ENCODE data around the gene HES7.

The HES7 gene

DNA sequence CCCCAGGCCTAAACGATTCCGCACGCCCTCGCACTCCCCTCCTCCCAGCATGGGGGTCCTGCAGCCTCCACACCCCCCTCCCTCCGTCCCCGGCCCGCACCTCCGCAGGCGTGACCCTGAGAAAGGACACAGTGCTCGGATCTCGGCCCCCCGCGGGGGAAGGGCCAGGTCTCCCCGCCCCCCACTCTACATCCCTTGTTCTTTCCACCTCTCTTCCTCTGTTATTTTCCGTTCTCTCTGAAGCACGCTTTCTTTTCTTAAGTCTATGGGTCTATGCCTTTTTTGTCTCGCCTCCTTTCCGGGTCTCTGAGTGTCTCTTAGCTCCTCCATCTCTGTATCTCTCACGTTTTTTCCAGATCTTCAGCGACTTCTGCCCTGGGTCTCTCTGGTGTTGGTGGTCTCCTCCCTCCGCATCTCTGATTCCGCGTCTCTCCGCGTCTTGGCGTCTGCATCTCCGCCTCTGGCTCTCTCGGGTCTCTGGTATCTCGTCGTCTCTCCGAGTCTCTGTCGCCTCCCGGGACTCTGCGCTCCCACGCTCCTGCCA is 2.1 kb upstream of the HES7 start:
- Mint-ChIP-seq H3K4me1 (peaks cover 42 to 56% of the 10 kb centered on the region in 2 donors), H3K36me3 (peaks cover 7 to 9% of the 10 kb centered on the region in 2 donors), H3K27me3 (peaks cover 44 to 65% of the 10 kb centered on the region in 2 donors), H3K27ac (peak overlapping the region; percentile 100), H3K4me3 (peak overlapping the region; percentile 87 to 89), H3K9me3 (no peaks in the 10 kb centered on the region)
- peak in 1 of 2 donors; percentile 3 for ATAC-seq (replicated peaks)
- peak; percentile 22 for DNase-seq

DNA sequence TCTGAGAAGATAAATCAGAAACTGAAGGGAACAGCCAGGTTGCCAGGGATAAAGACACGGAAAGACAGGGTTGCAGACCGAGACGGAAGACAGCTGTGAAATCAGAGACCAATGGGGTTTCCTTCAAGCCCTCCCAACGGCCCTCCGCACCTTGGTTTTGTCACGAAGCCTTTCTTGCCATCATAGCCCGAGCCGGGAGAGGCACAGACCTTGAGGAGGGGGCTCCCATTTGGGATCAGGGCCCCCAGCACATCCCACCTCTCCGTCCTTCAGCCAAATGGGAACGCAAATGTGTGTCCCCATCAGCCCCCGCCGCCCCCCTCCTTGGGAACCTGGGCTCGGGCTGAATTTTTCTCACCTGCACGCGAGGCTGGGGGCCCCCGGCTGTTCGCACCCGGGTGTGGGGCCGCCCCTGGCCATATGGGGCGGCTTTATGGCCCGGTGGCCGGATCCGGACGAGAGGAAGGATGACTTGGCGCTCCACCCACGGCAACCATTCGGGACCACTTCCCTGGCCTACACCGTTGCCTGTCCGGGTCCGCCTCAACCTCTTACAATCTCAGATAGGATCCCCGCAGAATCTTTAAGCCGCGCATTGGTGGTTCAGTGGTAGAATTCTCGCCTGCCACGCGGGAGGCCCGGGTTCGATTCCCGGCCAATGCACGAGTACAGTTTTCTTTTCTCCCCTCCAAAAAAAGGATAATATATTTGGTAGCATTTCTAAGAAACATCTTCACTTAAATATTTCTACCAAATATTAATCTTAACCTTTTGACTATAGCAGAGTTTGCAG is 1.4 kb upstream of the HES7 start:
- Mint-ChIP-seq H3K36me3 (peaks cover 9 to 16% of the 10 kb centered on the region in 2 donors), H3K9me3 (no peaks in the 10 kb centered on the region), H3K4me1 (peaks cover 49 to 63% of the 10 kb centered on the region in 2 donors), H3K27me3 (peaks cover 50 to 70% of the 10 kb centered on the region in 2 donors), H3K27ac (peak overlapping the region; percentile 100), H3K4me3 (peak overlapping the region; percentile 87 to 89)
- peak; percentile 40 to 51 for ATAC-seq (replicated peaks)
- DNase-seq, result peak; percentile 79

- Mint-ChIP-seq H3K36me3 (peaks cover 9 to 21% of the 10 kb centered on the region in 2 donors), H3K27me3 (peaks cover 48 to 65% of the 10 kb centered on the region in 2 donors), H3K9me3 (no peaks in the 10 kb centered on the region), H3K4me3 (peak overlapping the region; percentile 87 to 89), H3K27ac (peak overlapping the region; percentile 100), H3K4me1 (peaks cover 57 to 71% of the 10 kb centered on the region in 2 donors)
- ATAC-seq (replicated peaks), result no peak
- no peak for DNase-seq
These were observed 646 bp upstream of the HES7 start for GRCh38 chr17:8124350-8125153.

GRCh38 chr17:8122924-8123694 is 797 bp downstream of the HES7 start:
- DNase-seq (peak; percentile 37), ATAC-seq (replicated peaks) (no peak)
- Mint-ChIP-seq H3K27ac (peak overlapping the region; percentile 88), H3K4me1 (peaks cover 66 to 83% of the 10 kb centered on the region in 2 donors), H3K36me3 (peaks cover 12 to 27% of the 10 kb centered on the region in 2 donors), H3K4me3 (peak overlapping the region; percentile 87 to 89), H3K27me3 (peaks cover 48 to 68% of the 10 kb centered on the region in 2 donors), H3K9me3 (no peaks in the 10 kb centered on the region)

GRCh38 chr17:8122422-8122923 is 1.4 kb downstream of the HES7 start:
- DNase-seq (no peak), ATAC-seq (replicated peaks) (no peak)
- Mint-ChIP-seq H3K36me3 (peaks cover 12 to 27% of the 10 kb centered on the region in 2 donors), H3K27ac (peak overlapping the region; percentile 59), H3K9me3 (no peaks in the 10 kb centered on the region), H3K4me3 (peak overlapping the region; percentile 87 to 89), H3K27me3 (peaks cover 52 to 74% of the 10 kb centered on the region in 2 donors), H3K4me1 (peaks cover 71 to 89% of the 10 kb centered on the region in 2 donors)

DNA sequence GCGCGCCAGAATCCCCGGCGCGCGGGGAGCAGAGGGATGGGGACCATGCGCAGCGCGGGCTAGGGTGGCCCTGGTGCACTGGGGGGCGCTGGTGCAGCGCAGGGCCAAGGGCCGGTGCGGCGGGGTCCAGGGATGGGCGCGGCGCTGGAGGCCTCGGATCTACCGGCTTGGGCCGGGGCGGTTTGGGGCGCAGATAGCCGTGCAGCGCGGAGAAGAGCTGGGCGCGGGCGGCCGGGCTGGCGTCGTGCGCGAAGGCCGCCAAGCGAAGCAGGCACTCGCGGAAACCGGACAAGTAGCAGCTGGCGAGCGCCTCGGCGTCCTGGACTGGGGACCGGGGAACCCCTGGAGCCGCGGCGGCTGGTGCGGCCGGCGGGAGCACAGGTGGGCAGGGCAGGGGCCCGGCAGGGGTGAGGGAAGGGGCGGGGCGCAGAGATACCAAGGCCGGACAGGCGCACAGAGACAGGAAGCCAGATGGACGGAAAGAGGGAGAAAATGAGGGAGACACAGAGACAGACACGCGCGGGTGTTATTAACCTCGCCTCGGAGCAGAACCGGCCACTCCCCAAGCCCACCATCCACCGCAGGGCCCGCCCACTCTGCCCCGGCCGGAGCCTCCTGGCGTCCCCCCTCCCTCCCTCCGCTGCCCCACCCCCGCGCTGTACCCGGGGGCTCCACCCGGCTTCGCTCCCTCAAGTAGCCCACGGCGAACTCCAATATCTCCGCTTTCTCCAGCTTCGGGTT is 2.1 kb downstream of the HES7 start:
- ATAC-seq (replicated peaks) (peak; percentile 14 to 25), DNase-seq (peak; percentile 57)
- H3K36me3 Mint-ChIP-seq, result peaks cover 11 to 27% of the 10 kb centered on the region in 2 donors
- H3K4me1 Mint-ChIP-seq, result peaks cover 68 to 86% of the 10 kb centered on the region in 2 donors
- no peak overlapping the region for H3K27ac Mint-ChIP-seq
- H3K9me3 Mint-ChIP-seq, result no peaks in the 10 kb centered on the region
- H3K4me3 Mint-ChIP-seq, result peak overlapping the region; percentile 87 to 89
- H3K27me3 Mint-ChIP-seq, result peaks cover 46 to 70% of the 10 kb centered on the region in 2 donors

- DNase-seq, result no peak
- no peak for ATAC-seq (replicated peaks)
- Mint-ChIP-seq H3K4me1 (peaks cover 68 to 81% of the 10 kb centered on the region in 2 donors), H3K27me3 (peaks cover 51 to 72% of the 10 kb centered on the region in 2 donors), H3K36me3 (peaks cover 8 to 27% of the 10 kb centered on the region in 2 donors), H3K27ac (no peak overlapping the region), H3K9me3 (no peaks in the 10 kb centered on the region), H3K4me3 (peak overlapping the region; percentile 87 to 89)
These were observed 2.6 kb downstream of the HES7 start for GRCh38 chr17:8121407-8121680.

DNA sequence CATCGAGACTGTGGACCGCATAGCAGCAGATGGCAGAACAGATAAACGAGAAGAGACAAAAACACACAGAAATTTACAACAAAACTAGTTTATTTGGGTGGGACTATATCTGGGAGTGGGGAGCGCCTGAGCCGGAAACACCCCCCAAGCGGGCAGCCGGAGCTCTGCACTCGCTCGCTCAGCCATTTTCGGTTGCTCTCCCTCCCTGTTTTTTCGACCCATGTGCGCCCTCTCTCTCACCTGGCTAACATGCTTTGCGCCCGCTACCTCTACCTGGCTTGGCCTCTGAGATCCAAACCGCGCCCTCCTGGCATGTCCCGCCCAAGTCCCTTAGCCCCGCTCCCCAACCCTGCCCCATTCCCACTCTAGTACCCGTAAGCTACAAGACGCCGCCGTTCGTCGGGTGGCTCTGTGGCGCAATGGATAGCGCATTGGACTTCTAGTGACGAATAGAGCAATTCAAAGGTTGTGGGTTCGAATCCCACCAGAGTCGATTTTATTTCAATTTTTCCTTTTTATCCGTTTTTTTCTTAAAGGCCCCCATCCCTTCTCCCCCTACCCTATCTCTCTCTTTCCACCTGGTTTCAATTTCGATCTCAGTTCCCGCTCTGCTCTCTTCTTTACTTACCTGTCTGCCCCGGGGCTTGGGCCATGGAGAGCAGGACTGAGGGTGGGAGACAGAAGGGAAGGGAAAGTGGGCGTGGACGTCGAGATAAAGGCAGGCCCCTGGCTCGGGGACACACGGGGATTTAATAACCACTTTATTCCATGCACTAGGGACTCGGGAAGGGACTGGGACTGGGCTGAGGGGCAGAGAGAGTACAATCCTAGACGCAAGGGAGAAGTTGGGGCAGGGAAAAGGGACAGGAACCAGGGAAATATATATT is 3.1 kb downstream of the HES7 start:
- Mint-ChIP-seq H3K4me3 (peak overlapping the region; percentile 87 to 89), H3K4me1 (peaks cover 64 to 75% of the 10 kb centered on the region in 2 donors), H3K9me3 (no peaks in the 10 kb centered on the region), H3K27ac (peak overlapping the region; percentile 99), H3K36me3 (peaks cover 8 to 25% of the 10 kb centered on the region in 2 donors), H3K27me3 (peaks cover 55 to 76% of the 10 kb centered on the region in 2 donors)
- peak; percentile 6 to 13 for ATAC-seq (replicated peaks)
- peak; percentile 75 for DNase-seq

DNA sequence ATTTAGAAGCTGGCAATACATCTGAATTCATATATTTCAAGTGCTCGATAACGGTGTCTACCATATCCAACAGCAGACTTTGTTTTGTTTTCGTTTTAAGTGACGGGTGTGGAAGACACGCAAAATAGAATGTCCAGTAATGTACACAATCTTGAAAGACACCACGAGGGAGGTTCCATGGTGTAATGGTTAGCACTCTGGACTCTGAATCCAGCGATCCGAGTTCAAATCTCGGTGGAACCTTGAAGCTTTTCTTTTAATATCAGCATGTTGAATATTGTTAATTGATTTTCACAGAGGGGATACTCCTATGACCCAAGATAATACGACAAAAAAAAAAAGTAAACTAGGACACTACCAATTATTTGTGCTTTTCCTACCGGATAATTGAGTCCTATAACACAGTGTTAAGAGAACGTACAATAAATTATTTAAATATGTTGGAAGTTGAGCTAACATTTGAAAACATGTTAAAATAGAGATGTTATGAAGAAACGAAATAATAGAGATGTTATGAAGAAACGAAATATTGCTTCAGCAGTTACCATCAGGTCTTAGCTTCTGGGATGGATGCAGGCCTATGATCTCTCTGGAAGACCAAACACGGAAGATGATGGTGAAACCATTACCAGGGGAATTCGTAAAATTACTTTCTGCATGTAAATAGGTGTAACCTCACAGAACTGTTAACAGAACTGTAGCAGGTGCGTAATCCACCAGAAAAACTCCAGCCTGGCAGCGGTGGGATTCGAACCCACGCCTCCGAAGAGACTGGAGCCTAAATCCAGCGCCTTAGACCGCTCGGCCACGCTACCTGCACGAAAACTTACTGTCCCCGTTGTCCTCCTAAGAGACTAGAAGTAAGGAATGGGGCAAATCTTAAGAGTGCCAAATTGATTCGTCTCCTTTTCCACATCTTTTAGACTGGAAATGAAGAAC is 4.1 kb downstream of the HES7 start:
- Mint-ChIP-seq H3K4me3 (peak overlapping the region; percentile 87 to 89), H3K4me1 (peaks cover 59 to 66% of the 10 kb centered on the region in 2 donors), H3K9me3 (no peaks in the 10 kb centered on the region), H3K36me3 (peaks cover 5 to 20% of the 10 kb centered on the region in 2 donors), H3K27me3 (peaks cover 58 to 77% of the 10 kb centered on the region in 2 donors), H3K27ac (peak overlapping the region; percentile 99)
- peak; percentile 60 to 62 for ATAC-seq (replicated peaks)
- peak; percentile 86 for DNase-seq

- peak overlapping the region; percentile 90 to 98 for H3K4me3 Mint-ChIP-seq
- DNase-seq, result peak; percentile 79
- no peaks in the 10 kb centered on the region for H3K9me3 Mint-ChIP-seq
- peak; percentile 61 to 70 for ATAC-seq (replicated peaks)
- H3K36me3 Mint-ChIP-seq, result peaks cover 5 to 20% of the 10 kb centered on the region in 2 donors
- H3K4me1 Mint-ChIP-seq, result peaks cover 51 to 57% of the 10 kb centered on the region in 2 donors
- H3K27ac Mint-ChIP-seq, result peak overlapping the region; percentile 100
- H3K27me3 Mint-ChIP-seq, result peaks cover 58 to 77% of the 10 kb centered on the region in 2 donors
These were observed 4.9 kb downstream of the HES7 start for GRCh38 chr17:8118769-8119580.
